Astrocyte (in vitro differentiated cells and primary cell): ENCODE data around the gene CELF2.

Experiments used
- EZH2 ChIP-seq: IDR thresholded peaks from 2 replicates; pipeline ENCODE4 v1.6.1; 2012; ENCODE audit warnings: mild to moderate bottlenecking, low read length, inconsistent platforms; ENCODE audit not compliant: insufficient read depth
- TF ChIP-seq, protein P1 (sequence below): IDR thresholded peaks from 2 replicates; pipeline ENCODE4 v1.5.1; 2011; ENCODE audit warnings: low read depth, mild to moderate bottlenecking, inconsistent platforms, low read length, moderate library complexity; ENCODE audit not compliant: insufficient read depth

GRCh38 chr10:11256896-11257295, 239.2 kb downstream of the CELF2 start:
- TF ChIP-seq, protein P1, sequence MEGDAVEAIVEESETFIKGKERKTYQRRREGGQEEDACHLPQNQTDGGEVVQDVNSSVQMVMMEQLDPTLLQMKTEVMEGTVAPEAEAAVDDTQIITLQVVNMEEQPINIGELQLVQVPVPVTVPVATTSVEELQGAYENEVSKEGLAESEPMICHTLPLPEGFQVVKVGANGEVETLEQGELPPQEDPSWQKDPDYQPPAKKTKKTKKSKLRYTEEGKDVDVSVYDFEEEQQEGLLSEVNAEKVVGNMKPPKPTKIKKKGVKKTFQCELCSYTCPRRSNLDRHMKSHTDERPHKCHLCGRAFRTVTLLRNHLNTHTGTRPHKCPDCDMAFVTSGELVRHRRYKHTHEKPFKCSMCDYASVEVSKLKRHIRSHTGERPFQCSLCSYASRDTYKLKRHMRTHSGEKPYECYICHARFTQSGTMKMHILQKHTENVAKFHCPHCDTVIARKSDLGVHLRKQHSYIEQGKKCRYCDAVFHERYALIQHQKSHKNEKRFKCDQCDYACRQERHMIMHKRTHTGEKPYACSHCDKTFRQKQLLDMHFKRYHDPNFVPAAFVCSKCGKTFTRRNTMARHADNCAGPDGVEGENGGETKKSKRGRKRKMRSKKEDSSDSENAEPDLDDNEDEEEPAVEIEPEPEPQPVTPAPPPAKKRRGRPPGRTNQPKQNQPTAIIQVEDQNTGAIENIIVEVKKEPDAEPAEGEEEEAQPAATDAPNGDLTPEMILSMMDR: no peak
- TF ChIP-seq EZH2: no peak
